ENCODE results near the gene ITGA11.

ITGA11 gene

DNA sequence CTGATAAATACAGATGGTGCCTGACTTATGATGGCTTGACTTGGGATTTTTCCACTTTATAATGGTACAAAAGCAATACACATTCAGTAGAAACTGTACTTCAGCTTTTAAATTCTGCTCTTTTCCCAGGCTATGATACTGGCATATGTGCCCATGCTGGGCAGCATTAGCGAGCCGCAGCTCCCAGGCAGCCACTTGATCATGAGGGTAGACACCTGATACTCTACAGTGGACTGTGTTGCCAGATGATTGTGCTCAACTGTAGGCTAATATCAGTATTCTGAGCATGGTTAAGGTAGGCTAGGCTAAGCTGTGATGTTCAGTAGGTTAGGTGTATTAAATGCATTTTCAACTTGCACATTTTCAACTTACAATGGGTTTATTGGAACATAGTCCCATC is 172.1 kb downstream of the ITGA11 start:
- no peak for DNase-seq

DNA sequence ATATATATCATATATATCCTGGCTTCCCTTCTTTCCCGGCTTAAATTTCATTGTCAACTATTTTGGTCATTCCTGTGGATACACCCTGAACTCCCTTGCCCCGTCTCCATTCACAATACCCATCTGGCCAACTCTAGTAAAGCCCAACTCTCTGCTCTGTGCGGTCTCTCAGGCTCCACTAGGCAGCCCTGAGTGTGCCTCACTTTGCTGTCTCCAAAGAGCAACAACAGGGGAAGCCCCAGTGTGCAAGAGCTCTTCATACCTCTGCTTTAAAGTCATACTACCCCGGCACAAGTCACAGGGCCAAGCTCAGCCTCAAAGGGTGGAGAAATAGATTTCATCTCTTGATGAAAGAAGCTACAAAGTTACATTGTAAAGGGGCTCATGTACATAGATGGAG is 173.3 kb downstream of the ITGA11 start:
- DNase-seq = no peak

DNA sequence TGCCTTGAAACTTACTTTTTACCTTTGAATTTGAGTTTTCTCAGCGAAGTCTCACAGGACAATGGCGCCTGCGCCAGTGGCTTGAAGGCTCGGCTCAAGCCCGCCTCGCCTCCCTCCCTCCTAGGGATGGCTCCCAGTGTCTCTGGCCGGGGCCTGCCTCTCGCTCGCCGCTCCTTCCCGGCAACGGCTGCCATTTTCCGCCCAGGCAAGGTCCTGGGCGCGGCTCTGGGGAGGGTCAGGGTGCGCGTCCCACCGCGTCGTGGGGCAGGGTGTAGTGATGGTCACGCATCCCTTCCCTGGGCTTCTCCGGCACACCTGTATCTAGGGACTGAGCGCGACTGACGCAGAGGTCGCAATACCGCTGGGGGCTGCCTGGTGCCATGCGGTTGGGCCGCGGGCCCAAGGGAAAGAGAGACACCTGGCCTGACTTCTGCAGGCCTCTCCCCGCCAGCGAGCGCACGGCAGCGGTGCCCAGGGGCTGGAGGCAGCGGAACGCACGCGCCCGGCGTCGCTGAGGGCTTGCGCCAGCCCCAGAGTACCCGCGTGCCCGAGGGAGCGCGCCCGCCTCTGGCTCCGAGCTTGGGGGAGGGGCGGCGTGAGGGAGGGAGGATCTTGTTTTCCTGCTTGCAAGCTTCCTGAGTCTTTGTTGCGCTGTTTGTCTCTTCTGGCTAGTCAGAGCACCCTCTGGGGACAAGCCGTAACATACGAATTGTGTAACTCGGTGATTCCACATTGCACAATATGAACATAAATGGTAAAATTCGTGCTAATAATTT is 175.1 kb downstream of the ITGA11 start:
- no peak for DNase-seq

DNA sequence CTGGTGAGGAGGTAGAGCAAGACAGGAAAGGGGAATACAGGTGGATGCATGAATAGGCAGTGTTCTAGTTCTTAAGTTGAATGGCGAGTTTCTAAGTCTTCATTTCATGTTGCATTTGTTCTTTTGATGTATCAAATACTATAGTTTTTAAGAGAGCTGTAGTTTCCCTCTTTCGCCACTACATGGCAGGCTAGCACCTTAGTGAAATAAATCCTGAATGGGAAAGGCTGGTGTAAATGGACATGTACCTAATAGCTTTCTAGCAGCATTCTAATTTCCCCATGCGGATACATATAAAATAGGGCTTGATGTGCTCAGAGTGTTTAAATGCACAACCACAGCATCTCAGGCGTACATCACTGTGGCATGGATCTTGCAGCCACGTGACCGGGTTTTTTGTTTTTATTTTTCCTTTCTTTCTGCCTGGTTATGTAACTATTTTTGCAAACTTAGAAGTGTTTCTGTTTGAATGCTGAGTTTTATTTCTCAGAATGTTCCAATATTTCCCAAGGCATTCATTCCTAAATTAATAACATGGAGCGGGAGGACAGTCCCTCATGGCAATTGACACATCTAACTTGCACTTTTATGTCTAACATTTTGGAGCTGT is 178.9 kb downstream of the ITGA11 start:
- DNase-seq = no peak

DNA sequence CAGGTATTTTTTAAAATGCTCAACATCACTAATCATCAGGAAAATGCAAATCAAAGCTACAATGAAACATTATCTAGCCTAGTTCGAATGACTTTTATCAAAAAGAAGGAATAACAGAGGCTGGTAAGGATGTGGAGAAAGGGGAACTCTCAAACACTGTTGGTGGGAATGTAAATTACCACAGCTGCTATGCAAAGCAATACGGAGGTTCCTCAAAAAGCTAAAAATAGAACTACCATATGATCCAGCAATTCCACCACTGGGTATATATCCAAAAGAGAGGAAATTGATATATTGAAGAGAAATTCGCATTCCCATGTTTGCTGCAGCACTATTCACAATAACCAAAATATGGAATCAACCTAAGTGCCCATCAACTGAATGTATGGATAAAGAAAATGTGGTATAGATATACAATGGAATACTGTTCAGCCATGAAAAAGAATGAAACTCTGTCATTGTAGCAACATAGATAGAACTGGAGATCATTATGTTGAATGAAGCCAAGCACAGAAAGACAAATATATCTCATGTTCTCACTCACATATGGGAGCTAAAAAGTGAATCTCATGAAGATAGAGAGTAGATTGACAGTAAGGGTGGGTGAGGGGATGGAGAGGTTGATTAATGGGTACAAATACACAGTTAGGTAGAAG is 182.8 kb downstream of the ITGA11 start:
- no peak for DNase-seq
